IMR-90 (cell line): Measurements from ENCODE around the gene TRMT10B. TPM values are rescaled to one million over a fixed set of nuclear protein-coding genes. Genes with fewer than 3 reads are reported as not detected.

Experiments
- ATAC-seq: fragments of 200-7000 bp; cut with Tn5 transposase; 2 replicates; pipeline ENCODE4 v1.9.1; 2020; ENCODE audit warnings: low read depth, mild to moderate bottlenecking, moderate library complexity
- BruUV-seq: library from RNA; stranded (reverse); fragments of 400-500 nt; replicated peaks from 2 replicates; lab custom pipeline; 2021; lab: Mats Ljungman, UMichigan
- CTCF ChIA-PET: fragments of 300-600 bp; formaldehyde crosslinking; extraction: SDS; loops from one replicate; lab custom pipeline; 2021; ENCODE audit warnings: antibody characterized with exemption; lab: Yijun Ruan, JAX
- POLR2A ChIA-PET: fragments of 300-600 bp; sonication (Branson Sonifier 250); formaldehyde crosslinking; loops from one replicate; lab custom pipeline; 2022; ENCODE audit warnings: antibody characterized with exemption; ENCODE audit not compliant: unreplicated experiment; lab: Charles Lee
- DNase-seq: peaks from one replicate; pipeline ENCODE4 v3.0.0; 2013
- H2AFZ ChIP-seq: replicated peaks from 2 replicates; pipeline ENCODE3; 2013; ENCODE audit warnings: low read length, mild to moderate bottlenecking; ENCODE audit not compliant: poor library complexity
- H2AK5ac ChIP-seq: 2 replicates; pipeline ENCODE4 v1.6.1; 2013; ENCODE audit warnings: low read depth, low read length, inconsistent platforms
- H2AK9ac ChIP-seq: replicated peaks from 2 replicates; pipeline ENCODE3; 2013; ENCODE audit warnings: mild to moderate bottlenecking, low read depth, low read length, moderate library complexity; ENCODE audit not compliant: poor library complexity
- H2BK120ac ChIP-seq: 2 replicates; pipeline ENCODE4 v1.6.1; 2013; ENCODE audit warnings: low read depth, low read length, inconsistent platforms
- H2BK15ac ChIP-seq: 3 replicates; pipeline ENCODE4 v1.6.1; 2013; ENCODE audit warnings: low read depth, low read length, inconsistent platforms
- H2BK20ac ChIP-seq: 2 replicates; pipeline ENCODE4 v1.6.1; 2013; ENCODE audit warnings: low read depth, mild to moderate bottlenecking, inconsistent platforms, low read length, moderate library complexity
- H2BK5ac ChIP-seq: 2 replicates; pipeline ENCODE4 v1.6.1; 2013; ENCODE audit warnings: mild to moderate bottlenecking, low read depth, low read length, inconsistent platforms; ENCODE audit not compliant: poor library complexity, severe bottlenecking
- H3K14ac ChIP-seq: replicated peaks from 2 replicates; pipeline ENCODE4 v1.6.1; 2013; ENCODE audit warnings: low read depth, low read length, inconsistent platforms
- H3K18ac ChIP-seq: 2 replicates; pipeline ENCODE4 v1.6.1; 2013; ENCODE audit warnings: low read depth, low read length, control low read depth
- H3K23ac ChIP-seq: 2 replicates; pipeline ENCODE4 v1.6.1; 2013; ENCODE audit warnings: low read depth, low read length, inconsistent platforms
- H3K27ac ChIP-seq: 2 replicates; pipeline ENCODE4 v1.5.1; 2013; ENCODE audit warnings: mild to moderate bottlenecking, control low read depth, low read length; ENCODE audit not compliant: insufficient read depth
- H3K27me3 ChIP-seq: 2 replicates; pipeline ENCODE4 v1.6.1; 2013; ENCODE audit warnings: low read length; ENCODE audit not compliant: control insufficient read depth, insufficient read depth
- H3K36me3 ChIP-seq: 2 replicates; pipeline ENCODE4 v1.6.1; 2013; ENCODE audit warnings: low read length, mixed read lengths; ENCODE audit not compliant: control insufficient read depth, insufficient read depth
- H3K4ac ChIP-seq: 2 replicates; pipeline ENCODE4 v1.6.1; 2013; ENCODE audit warnings: low read depth, low read length, inconsistent platforms
- H3K4me1 ChIP-seq: 2 replicates; pipeline ENCODE4 v1.6.1; 2013; ENCODE audit warnings: low read length, mixed read lengths; ENCODE audit not compliant: control insufficient read depth, insufficient read depth
- H3K4me2 ChIP-seq: 2 replicates; pipeline ENCODE4 v1.6.1; 2013; ENCODE audit warnings: low read depth, mild to moderate bottlenecking, control low read depth, low read length, moderate library complexity
- H3K4me3 ChIP-seq: 2 replicates; pipeline ENCODE4 v1.5.1; 2013; ENCODE audit warnings: low read depth, mild to moderate bottlenecking, control low read depth, low read length, moderate library complexity; ENCODE audit not compliant: insufficient read depth
- H3K56ac ChIP-seq: 2 replicates; pipeline ENCODE4 v1.6.1; 2013; ENCODE audit warnings: low read length, inconsistent platforms; ENCODE audit not compliant: insufficient read depth; ENCODE audit errors: extremely low read depth
- H3K79me1 ChIP-seq, 2 experiments: 2 replicates each; pipeline ENCODE4 v1.6.1; 2013; ENCODE audit warnings: low read length in 2 of 2, inconsistent platforms in 1 of 2, low read depth in 1 of 2
- H3K9ac ChIP-seq: 2 replicates; pipeline ENCODE4 v1.6.1; 2013; ENCODE audit warnings: low read depth, low read length, control low read depth
- H3K9me1 ChIP-seq: 2 replicates; pipeline ENCODE4 v1.6.1; 2013; ENCODE audit warnings: low read length, inconsistent platforms; ENCODE audit not compliant: insufficient read depth
- H3K9me3 ChIP-seq: 2 replicates; pipeline ENCODE4 v1.6.1; 2013; ENCODE audit warnings: low read length; ENCODE audit not compliant: control insufficient read depth, insufficient read depth
- H4K20me1 ChIP-seq: 2 replicates; pipeline ENCODE4 v1.6.1; 2013; ENCODE audit warnings: low read length, inconsistent platforms; ENCODE audit not compliant: insufficient read depth
- H4K5ac ChIP-seq: 2 replicates; pipeline ENCODE4 v1.6.1; 2013; ENCODE audit warnings: mild to moderate bottlenecking, low read depth, low read length, control low read depth
- H4K8ac ChIP-seq, 2 experiments: 2 replicates each; pipeline ENCODE4 v1.6.1; 2013; ENCODE audit warnings: low read depth in 2 of 2, low read length in 2 of 2, control low read depth in 1 of 2, inconsistent platforms in 1 of 2
- H4K91ac ChIP-seq: 2 replicates; pipeline ENCODE4 v1.6.1; 2013; ENCODE audit warnings: low read depth, low read length, inconsistent platforms; ENCODE audit not compliant: insufficient read depth
- BHLHE40 ChIP-seq: fragments of 150-350 bp; IDR thresholded peaks from 2 replicates; pipeline ENCODE4 v1.6.1; 2016; ENCODE audit warnings: mild to moderate bottlenecking, low read depth, low read length
- CEBPB ChIP-seq: IDR thresholded peaks from 2 replicates; pipeline ENCODE4 v1.6.1; 2012; ENCODE audit warnings: low read depth, low read length, improper control_type of control experiment
- CHD1 ChIP-seq: IDR thresholded peaks from 2 replicates; pipeline ENCODE4 v1.6.1; 2012; ENCODE audit warnings: low read depth, low read length, improper control_type of control experiment
- CTCF ChIP-seq: conservative IDR thresholded peaks from 2 replicates; pipeline ENCODE4 v1.5.1; 2012; ENCODE audit warnings: mild to moderate bottlenecking, low read depth, low read length, improper control_type of control experiment
- ELK1 ChIP-seq: fragments of 150-350 bp; IDR thresholded peaks from 2 replicates; pipeline ENCODE4 v1.6.1; 2016; ENCODE audit warnings: low read depth, mild to moderate bottlenecking, low read length, moderate library complexity, borderline replicate concordance
- FOS ChIP-seq: fragments of 150-350 bp; IDR thresholded peaks from 2 replicates; pipeline ENCODE4 v1.6.1; 2016; ENCODE audit warnings: low read depth, low read length
- MAFK ChIP-seq: IDR thresholded peaks from 2 replicates; pipeline ENCODE4 v1.6.1; 2012; ENCODE audit warnings: low read depth, low read length, improper control_type of control experiment
- MAZ ChIP-seq: IDR thresholded peaks from 2 replicates; pipeline ENCODE4 v1.6.1; 2012; ENCODE audit warnings: low read depth, mild to moderate bottlenecking, low read length, improper control_type of control experiment, moderate library complexity, borderline replicate concordance
- MXI1 ChIP-seq: IDR thresholded peaks from 2 replicates; pipeline ENCODE4 v1.6.1; 2012; ENCODE audit warnings: low read depth, mild to moderate bottlenecking, low read length, moderate library complexity, borderline replicate concordance
- NFE2L2 ChIP-seq: fragments of 150-350 bp; IDR thresholded peaks from 2 replicates; pipeline ENCODE4 v1.6.1; 2016; ENCODE audit warnings: low read depth, mild to moderate bottlenecking, low read length
- POLR2A ChIP-seq: IDR thresholded peaks from 2 replicates; pipeline ENCODE4 v1.6.1; 2012; ENCODE audit warnings: mild to moderate bottlenecking, low read depth, low read length
- RAD21 ChIP-seq: IDR thresholded peaks from 2 replicates; pipeline ENCODE4 v1.6.1; 2012; ENCODE audit warnings: low read length, improper control_type of control experiment
- RCOR1 ChIP-seq: IDR thresholded peaks from 2 replicates; pipeline ENCODE4 v1.6.1; 2012; ENCODE audit warnings: mild to moderate bottlenecking, low read length, improper control_type of control experiment; ENCODE audit not compliant: insufficient replicate concordance
- RFX5 ChIP-seq: IDR thresholded peaks from 2 replicates; pipeline ENCODE4 v1.8.0; 2012; ENCODE audit warnings: low read depth, mild to moderate bottlenecking, low read length, moderate library complexity
- SMC3 ChIP-seq: fragments of 150-350 bp; IDR thresholded peaks from 2 replicates; pipeline ENCODE4 v1.6.1; 2016; ENCODE audit warnings: low read depth, mild to moderate bottlenecking, antibody characterized with exemption, low read length, moderate library complexity
- USF2 ChIP-seq: fragments of 150-350 bp; IDR thresholded peaks from 2 replicates; pipeline ENCODE4 v1.6.1; 2017; ENCODE audit warnings: mild to moderate bottlenecking, antibody characterized with exemption, low read length, low read depth
- WGBS, 2 experiments: methylation state at CpG; one replicate each; pipeline versions ENCODE4 v1.1.5 to v1.1.7; 2013; ENCODE audit warnings: missing lambda C conversion rate in 2 of 2; ENCODE audit not compliant: insufficient read length in 1 of 2; ENCODE audit errors: extremely low coverage in 2 of 2; 5-methylcytosine and 5-hydroxymethylcytosine counted together
- dilution Hi-C: fragments of 300-500 bp; cut with HindIII; formaldehyde crosslinking; loops from one replicate; pipeline ENCODE4 v1.14.3; 2018; ENCODE audit warnings: low sequenced_read_pairs; ENCODE audit not compliant: unreplicated experiment
- in situ Hi-C: fragments of 300-500 bp; cut with MboI; formaldehyde crosslinking; loops from 3 replicates; pipeline ENCODE4 v1.14.3; 2019; ENCODE audit warnings: low sequenced_read_pairs, inconsistent platforms, mixed read lengths
- intact Hi-C: fragments of 100-400 bp; cut with micrococcal nuclease; formaldehyde crosslinking; loops from 2 replicates; pipeline ENCODE4 v1.10.0; 2022
- polyA plus RNA-seq, 3 experiments: library from polyadenylated mRNA; depleted of rRNA; stranded (reverse); fragments of >200 nt; gene quantifications; 2 replicates each; pipeline ENCODE4 v1.2.3, GENCODE V29; 2012; ENCODE audit warnings: low replicate concordance in 1 of 3
- total RNA-seq: library from RNA; depleted of rRNA; stranded (reverse); fragments of >200 nt; gene quantifications from 2 replicates; pipeline ENCODE4 v1.2.3, GENCODE V29; 2012

The TRMT10B gene
- total and polyA plus RNA-seq, 2 of the 4 experiments (the other 2 are of a cell fraction), result 2.3 to 4.5 TPM

GRCh38 chr9:37732086-37732741 lies 21.4 kb upstream of the TRMT10B start:
- H3K9ac ChIP-seq, result no peak overlapping the region
- WGBS, 2 experiments, result 80% methylated on average over 2 of the region's 10 CpGs; no CpG with 5 or more reads in 1 of the 2 experiments
- no peak overlapping the region for H3K14ac ChIP-seq
- H4K8ac ChIP-seq, result no peak overlapping the region
- H3K4me3 ChIP-seq, result no peak overlapping the region
- H3K56ac ChIP-seq, result no peak overlapping the region
- H2BK5ac ChIP-seq, result no peak overlapping the region
- H2AK5ac ChIP-seq, result no peak overlapping the region
- H2BK15ac ChIP-seq, result no peak overlapping the region
- H3K27ac ChIP-seq, result no peak overlapping the region
- no peaks in the 10 kb centered on the region for H3K79me1 ChIP-seq
- no peak overlapping the region for H4K91ac ChIP-seq
- POLR2A ChIA-PET, result interaction anchor here (0.5 kb wide), 1 partner anchor 8 kb away, joined by 4 read pairs; no protein-coding TSS in a partner anchor
- no peak overlapping the region for H3K18ac ChIP-seq
- peaks cover 50% of the 10 kb centered on the region for H3K27me3 ChIP-seq
- H3K9me3 ChIP-seq, result no peaks in the 10 kb centered on the region
- in situ Hi-C loops, result no loop called here
- no peaks in the 10 kb centered on the region for H4K20me1 ChIP-seq
- BruUV-seq, result no TSS peak
- H3K23ac ChIP-seq, result no peak overlapping the region
- peaks cover 2% of the 10 kb centered on the region; the same call in 1 of the 2 replicates for H3K9me1 ChIP-seq
- dilution Hi-C loops, result no loop called here
- H2AK9ac ChIP-seq, result no peak overlapping the region
- no peaks in the 10 kb centered on the region for H3K36me3 ChIP-seq
- H2BK120ac ChIP-seq, result no peak overlapping the region
- H3K4me1 ChIP-seq, result no peaks in the 10 kb centered on the region; the same call in 1 of the 2 replicates
- no peak for DNase-seq
- H3K4me2 ChIP-seq, result no peak overlapping the region
- TF ChIP-seq MXI1, result no peak
- no peak for TF ChIP-seq RAD21
- no peak for TF ChIP-seq USF2
- TF ChIP-seq SMC3, result no peak
- TF ChIP-seq CTCF, result no peak
- no peak for TF ChIP-seq BHLHE40
- no peak for TF ChIP-seq MAFK
- TF ChIP-seq CEBPB, result no peak
- TF ChIP-seq NFE2L2, result no peak
- no peak for TF ChIP-seq FOS
- TF ChIP-seq RCOR1, result no peak
- TF ChIP-seq ELK1, result no peak
- no peak for TF ChIP-seq CHD1
- TF ChIP-seq RFX5, result no peak
- TF ChIP-seq MAZ, result no peak
- no peak for TF ChIP-seq POLR2A
- CTCF ChIA-PET, result no interaction called here
- H2BK20ac ChIP-seq, result no peak overlapping the region
- no peak overlapping the region for H4K5ac ChIP-seq
- intact Hi-C loops, result no loop called here
- no peak overlapping the region for H3K4ac ChIP-seq
- H2AFZ ChIP-seq, result no peak overlapping the region
- no peak for ATAC-seq
